SK-N-SH (cell line): ENCODE measurements around the gene RNF19B. TPM values are rescaled to one million over a fixed set of nuclear protein-coding genes. Genes with fewer than 3 reads are reported as not detected.
A peak's percentile ranks its signal among the peaks of the same experiment; 100 is the strongest.

Experiments used
- CTCF ChIA-PET: fragments of 300-600, 350-600 bp; formaldehyde crosslinking; extraction: SDS; loops from one replicate; lab custom pipeline; 2021; lab: Yijun Ruan, JAX
- POLR2A ChIA-PET: fragments of 350-600 bp; sonication (Branson Sonifier 250); formaldehyde crosslinking; extraction: SDS; loops from one replicate; lab custom pipeline; 2020; ENCODE audit warnings: antibody characterized with exemption, inconsistent platforms; lab: Yijun Ruan, JAX
- DNase-seq: peaks from one replicate; pipeline ENCODE4 v3.0.0; 2012
- H2AFZ ChIP-seq: fragments of 200-600 bp; sonication (generic); 2 replicates; pipeline ENCODE4 v1.8.1; 2016; ENCODE audit warnings: antibody characterized with exemption, mild to moderate bottlenecking, low read depth
- H3F3A ChIP-seq: fragments of 200-600 bp; sonication (generic); replicated peaks from 2 replicates; pipeline ENCODE3; 2016; ENCODE audit warnings: antibody characterized with exemption, mild to moderate bottlenecking; ENCODE audit not compliant: insufficient read depth
- H3K27ac ChIP-seq, 2 experiments: fragments of 200-500 bp in 1 of 2; fragments of 200-600 bp in 1 of 2; sonication (Bioruptor generic) in 1 of 2; sonication (generic), shearing (Covaris generic) in 1 of 2; 2 replicates each; pipeline versions ENCODE4 v1.5.1 to v1.6.1; 2014 to 2016; ENCODE audit warnings: low read depth in 2 of 2, inconsistent platforms in 1 of 2, low read length in 1 of 2, mild to moderate bottlenecking in 1 of 2, mixed read lengths in 1 of 2
- H3K27me3 ChIP-seq: fragments of 200-600 bp; sonication (generic), shearing (Covaris generic); 2 replicates; pipeline ENCODE4 v1.6.1; 2016; ENCODE audit warnings: mixed run types; ENCODE audit not compliant: insufficient read depth
- H3K36me3 ChIP-seq, 2 experiments: fragments of 200-500 bp in 1 of 2; fragments of 200-600 bp in 1 of 2; sonication (Bioruptor generic) in 1 of 2; sonication (generic) in 1 of 2; replicated peaks in 1 of 2; 2 replicates each; pipeline versions ENCODE3 to v1.5.1; 2014 to 2016; ENCODE audit warnings: low read length in 1 of 2, mild to moderate bottlenecking in 1 of 2; ENCODE audit not compliant: insufficient read depth in 2 of 2, control insufficient read depth in 1 of 2
- H3K4me1 ChIP-seq, 2 experiments: fragments of 200-500 bp in 1 of 2; fragments of 200-600 bp in 1 of 2; sonication (Bioruptor generic) in 1 of 2; sonication (generic), shearing (Covaris generic) in 1 of 2; 2 replicates each; pipeline versions ENCODE4 v1.5.1 to v1.6.1; 2014 to 2016; ENCODE audit warnings: low read depth in 1 of 2, low read length in 1 of 2, mixed run types in 1 of 2; ENCODE audit not compliant: insufficient read depth in 2 of 2, control insufficient read depth in 1 of 2
- H3K4me2 ChIP-seq: fragments of 200-600 bp; sonication (generic), shearing (Covaris generic); 2 replicates; pipeline ENCODE4 v1.6.1; 2017; ENCODE audit warnings: mixed run types
- H3K4me3 ChIP-seq, 2 experiments: fragments of 200-500 bp in 1 of 2; fragments of 200-600 bp in 1 of 2; sonication (Bioruptor generic) in 1 of 2; sonication (generic), shearing (Covaris generic) in 1 of 2; 2 replicates each; pipeline versions ENCODE4 v1.5.1 to v1.8.1; 2014 to 2016; ENCODE audit warnings: low read depth in 2 of 2, inconsistent platforms in 1 of 2, low read length in 1 of 2, mild to moderate bottlenecking in 1 of 2, mixed read lengths in 1 of 2, moderate library complexity in 1 of 2
- H3K79me2 ChIP-seq: fragments of 200-600 bp; sonication (generic); 2 replicates; pipeline ENCODE4 v1.8.1; 2017; ENCODE audit warnings: mild to moderate bottlenecking; ENCODE audit not compliant: insufficient read depth
- H3K9ac ChIP-seq: fragments of 200-600 bp; sonication (generic); 2 replicates; pipeline ENCODE4 v1.6.1; 2017; ENCODE audit warnings: mixed run types
- H3K9me2 ChIP-seq: fragments of 200-600 bp; sonication (generic); 2 replicates; pipeline ENCODE4 v1.6.1; 2017; ENCODE audit warnings: mixed run types
- H3K9me3 ChIP-seq: fragments of 200-600 bp; sonication (generic); 2 replicates; pipeline ENCODE4 v1.6.1; 2017; ENCODE audit warnings: mixed run types, mild to moderate bottlenecking, moderate library complexity
- H4K20me1 ChIP-seq: fragments of 200-600 bp; sonication (generic); 2 replicates; pipeline ENCODE4 v1.6.1; 2017; ENCODE audit warnings: mild to moderate bottlenecking, mixed run types; ENCODE audit not compliant: insufficient read depth
- CTCF ChIP-seq: fragments of 200-600 bp; sonication (generic); IDR thresholded peaks from 2 replicates; pipeline ENCODE4 v1.6.1; 2017; ENCODE audit warnings: antibody characterized with exemption, mild to moderate bottlenecking, moderate library complexity
- EZH2phosphoT487 ChIP-seq: fragments of 200-600 bp; sonication (generic); IDR thresholded peaks from 2 replicates; pipeline ENCODE4 v1.6.1; 2017; ENCODE audit warnings: low read depth, mixed run types, mild to moderate bottlenecking, antibody characterized with exemption, moderate library complexity, borderline replicate concordance
- FOXJ3 ChIP-seq: sonication (generic); formaldehyde crosslinking; IDR thresholded peaks from 2 replicates; pipeline ENCODE4 v1.5.1; 2020; ENCODE audit warnings: mild to moderate bottlenecking, missing genetic modification reagents
- IRF3 ChIP-seq: fragments of 150-350 bp; IDR thresholded peaks from 2 replicates; pipeline ENCODE4 v1.6.1; 2016; ENCODE audit warnings: mild to moderate bottlenecking, low read depth, low read length
- JUND ChIP-seq: IDR thresholded peaks from 2 replicates; pipeline ENCODE4 v1.4.0; 2012
- MAX ChIP-seq: IDR thresholded peaks from 2 replicates; pipeline ENCODE4 v1.4.0; 2012; ENCODE audit warnings: low read depth
- MEF2A ChIP-seq: IDR thresholded peaks from 2 replicates; pipeline ENCODE4 v1.4.0; 2012; ENCODE audit warnings: low read depth, borderline replicate concordance
- MXI1 ChIP-seq: IDR thresholded peaks from 2 replicates; pipeline ENCODE4 v1.6.1; 2012; ENCODE audit warnings: mild to moderate bottlenecking, low read depth, low read length, improper control_type of control experiment
- NFIC ChIP-seq: IDR thresholded peaks from 2 replicates; pipeline ENCODE4 v1.4.0; 2012; ENCODE audit warnings: borderline replicate concordance
- POLR2AphosphoS5 ChIP-seq: IDR thresholded peaks from 2 replicates; pipeline ENCODE4 v1.6.1; 2012; ENCODE audit warnings: low read depth, low read length
- RAD21 ChIP-seq: IDR thresholded peaks from 2 replicates; pipeline ENCODE4 v1.6.1; 2012; ENCODE audit warnings: mild to moderate bottlenecking, low read length
- RCOR1 ChIP-seq: fragments of 150-350 bp; IDR thresholded peaks from 2 replicates; pipeline ENCODE4 v1.6.1; 2017; ENCODE audit warnings: antibody characterized with exemption, low read length
- REST ChIP-seq: IDR thresholded peaks from 2 replicates; pipeline ENCODE4 v1.6.1; 2012; ENCODE audit warnings: mild to moderate bottlenecking, low read depth, low read length, moderate library complexity
- RFX5 ChIP-seq: IDR thresholded peaks from 2 replicates; pipeline ENCODE4 v1.6.1; 2012; ENCODE audit warnings: mild to moderate bottlenecking, improper control_type of control experiment, low read length
- RXRA ChIP-seq: IDR thresholded peaks from 2 replicates; pipeline ENCODE4 v1.4.0; 2012; ENCODE audit warnings: low read depth, mild to moderate bottlenecking, borderline replicate concordance
- SIN3A ChIP-seq: IDR thresholded peaks from 2 replicates; pipeline ENCODE4 v1.6.1; 2012; ENCODE audit warnings: low read depth, mild to moderate bottlenecking, low read length, moderate library complexity, borderline replicate concordance
- SMC3 ChIP-seq: IDR thresholded peaks from 2 replicates; pipeline ENCODE4 v1.6.1; 2012; ENCODE audit warnings: low read depth, low read length, improper control_type of control experiment
- USF2 ChIP-seq: fragments of 150-350 bp; IDR thresholded peaks from 2 replicates; pipeline ENCODE4 v1.6.1; 2017; ENCODE audit warnings: antibody characterized with exemption, low read length, low read depth, borderline replicate concordance
- WGBS: methylation state at CpG from one replicate; pipeline ENCODE4 v1.1.6; 2017; ENCODE audit warnings: low lambda C conversion rate; 5-methylcytosine and 5-hydroxymethylcytosine counted together
- polyA plus RNA-seq, 3 experiments: library from polyadenylated mRNA; depleted of rRNA; stranded (reverse); fragments of >200 nt; gene quantifications; 2 replicates each; pipeline ENCODE4 v1.2.3, GENCODE V29; 2012

Gene RNF19B
- polyA plus RNA-seq, 1 of the 3 experiments (the other 2 are of a cell fraction): 20.1 TPM

GRCh38 chr1:32933742-32934322, 30.8 kb downstream of the RNF19B start (continued):
- TF ChIP-seq REST: no peak
- TF ChIP-seq NFIC: peak; percentile 98
- peak; percentile 36; the same call in 1 of the 2 replicates for TF ChIP-seq RXRA
- TF ChIP-seq CTCF: no peak; the same call in 1 of the 2 replicates
- peak; percentile 37; the same call in 1 of the 2 replicates for TF ChIP-seq MXI1

GRCh38 chr1:32931760-32932159, 32.8 kb downstream of the RNF19B start:
- Histone ChIP-seq H2AFZ (no peak overlapping the region), H4K20me1 (peaks cover 6% of the 10 kb centered on the region; the same call in 1 of the 2 replicates), H3K9ac (no peak overlapping the region), H3F3A (peaks cover 23% of the 10 kb centered on the region), H3K4me1 (peaks cover 5 to 13% of the 10 kb centered on the region in 2 experiments), H3K4me2 (no peak overlapping the region), H3K9me3 (no peaks in the 10 kb centered on the region), H3K79me2 (no peaks in the 10 kb centered on the region), H3K4me3 (no peak overlapping the region), H3K36me3 (peaks cover 8% of the 10 kb centered on the region in 2 experiments), H3K27ac (no peak overlapping the region), H3K9me2 (no peaks in the 10 kb centered on the region), H3K27me3 (no peaks in the 10 kb centered on the region)
- no peak for DNase-seq
- ChIA-PET POLR2A (no interaction called here), CTCF (interaction anchor here (1.0 to 8.9 kb wide), 11 partner anchors 12 to 163 kb away, joined by 3 to 120 read pairs (median 6); partner anchors contain the start of gene AZIN2)
- 74% methylated on average over 1 of the region's 1 CpG for WGBS
- no peak for TF ChIP-seq RCOR1
- TF ChIP-seq SMC3: no peak
- TF ChIP-seq USF2: no peak
- no peak for TF ChIP-seq POLR2AphosphoS5
- no peak for TF ChIP-seq RXRA
- no peak for TF ChIP-seq IRF3
- no peak for TF ChIP-seq REST
- TF ChIP-seq RAD21: no peak
- TF ChIP-seq JUND: no peak
- TF ChIP-seq MAX: no peak
- no peak for TF ChIP-seq FOXJ3 (CRISPR knock-in tag)
- no peak for TF ChIP-seq SIN3A
- no peak for TF ChIP-seq EZH2phosphoT487
- TF ChIP-seq MEF2A: no peak
- TF ChIP-seq NFIC: no peak
- TF ChIP-seq RFX5: no peak
